Stimulated activated CD4-positive, alpha-beta T cell treated with anti-CD3 and anti-CD28 coated beads, Interleukin-15, amount 100 ng/mL, for 1 hour (primary cell): ENCODE data around the gene SLC2A10.
"Not testable (repeated sequence)": the region's sequence is repeated elsewhere in the genome, so short reads cannot be mapped to it uniquely, and the experiment has no call there.

ENCODE experiments used
- DNase-seq, 2 donors: peaks; one replicate each; pipeline ENCODE4 v3.0.0-alpha.2; 2020; ENCODE audit warnings: low read depth in 1 of 2, low spot score in 1 of 2

SLC2A10 gene

DNA sequence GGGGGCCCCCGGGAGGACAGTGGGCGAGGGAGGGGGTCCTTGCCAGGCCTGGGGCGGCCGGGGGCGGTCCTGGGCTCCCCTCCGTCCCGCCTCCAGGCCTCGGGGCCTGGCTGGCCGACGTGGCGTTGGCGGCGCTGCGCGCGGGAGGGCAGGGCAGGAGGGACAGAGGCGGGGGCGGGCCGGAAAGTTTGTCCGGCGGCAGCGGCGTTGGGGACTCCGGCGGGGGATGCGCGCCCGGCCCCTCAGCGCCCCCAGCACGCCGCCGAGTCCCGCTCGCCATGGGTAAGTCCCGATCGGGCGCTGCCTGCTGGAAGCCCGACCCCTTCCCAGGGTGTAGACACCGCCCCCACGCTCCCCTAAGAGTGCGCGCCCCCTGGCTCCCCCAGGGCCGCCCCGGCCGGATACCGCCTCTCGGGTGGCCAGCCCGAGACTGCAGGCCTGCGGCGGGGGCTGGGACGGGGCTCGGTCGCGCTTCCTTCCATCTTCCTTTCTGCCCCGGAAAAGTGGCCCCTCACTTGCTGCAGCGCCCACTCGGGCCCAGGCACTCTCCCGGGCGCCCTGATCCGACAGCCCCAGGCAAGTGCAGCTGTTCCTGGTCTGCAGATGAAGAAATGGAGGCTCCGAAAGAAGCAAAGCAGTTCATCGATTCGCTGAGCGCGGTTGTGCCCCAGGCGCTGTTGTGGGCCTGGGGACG lies at the start of gene SLC2A10:
Gene SLC2A10, plus strand, starts transcription at position 191 of the 694 bp plus-strand sequence. Its CDS starts 88 bp downstream, at position 279.
- DNase-seq, result no peak

DNA sequence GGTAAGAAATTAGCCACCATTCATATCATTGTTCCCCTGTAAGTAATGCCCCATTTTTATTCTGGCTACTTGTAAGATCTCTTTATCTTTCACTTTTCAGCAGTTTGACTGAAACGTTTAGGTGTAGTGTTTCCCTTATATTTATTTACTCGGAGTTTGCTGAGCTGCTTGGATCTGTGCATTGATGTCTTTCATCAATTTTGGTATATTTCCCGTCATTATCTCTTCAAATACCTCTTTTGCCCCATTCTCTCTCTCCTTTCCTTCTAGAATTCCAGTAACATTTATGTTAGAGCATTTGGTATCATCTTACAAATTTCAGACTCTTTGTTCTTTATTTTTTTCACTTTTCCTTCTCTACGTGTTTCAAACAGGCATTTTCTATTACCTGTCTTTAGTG lies 49.0 kb upstream of the SLC2A10 start:
- DNase-seq, result no peak

DNA sequence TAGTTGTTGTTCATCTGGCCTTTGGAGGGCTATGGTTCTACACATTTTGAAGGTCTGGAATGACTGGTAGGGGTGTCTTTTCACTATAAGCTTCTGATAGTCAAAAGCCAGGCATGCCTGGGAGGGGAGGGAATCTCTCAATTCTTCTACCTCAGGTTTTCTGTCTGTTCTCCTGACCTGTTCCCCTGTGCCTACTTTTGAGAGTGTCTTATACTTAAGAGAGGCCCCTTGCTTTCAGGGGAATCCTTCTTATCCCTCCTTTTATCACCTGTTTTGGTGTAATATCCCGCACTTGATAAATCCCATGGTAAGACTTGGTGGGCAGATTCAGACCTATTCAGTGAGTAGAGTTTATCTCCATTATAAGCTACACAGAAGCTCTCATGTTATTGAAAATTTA lies 47.8 kb upstream of the SLC2A10 start:
- DNase-seq, result no peak

DNA sequence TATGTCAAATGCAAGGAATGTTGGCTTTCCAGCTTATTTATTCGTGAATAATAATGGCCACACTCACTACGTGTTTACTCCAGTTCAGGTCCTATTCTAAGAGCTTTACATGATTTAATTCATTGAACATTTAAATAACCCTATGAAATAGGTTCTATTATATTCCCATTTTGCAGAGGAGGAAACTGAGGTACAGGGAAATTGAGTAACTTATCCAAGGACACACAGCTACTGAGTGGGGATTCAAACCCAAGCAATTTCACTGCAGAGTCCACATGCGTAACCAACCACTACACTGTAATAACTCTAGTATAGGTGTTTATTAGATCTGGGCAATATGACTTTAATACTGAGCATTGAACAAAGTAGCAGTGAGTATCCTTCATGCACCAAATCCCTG lies 45.9 kb upstream of the SLC2A10 start:
- DNase-seq, result no peak

DNA sequence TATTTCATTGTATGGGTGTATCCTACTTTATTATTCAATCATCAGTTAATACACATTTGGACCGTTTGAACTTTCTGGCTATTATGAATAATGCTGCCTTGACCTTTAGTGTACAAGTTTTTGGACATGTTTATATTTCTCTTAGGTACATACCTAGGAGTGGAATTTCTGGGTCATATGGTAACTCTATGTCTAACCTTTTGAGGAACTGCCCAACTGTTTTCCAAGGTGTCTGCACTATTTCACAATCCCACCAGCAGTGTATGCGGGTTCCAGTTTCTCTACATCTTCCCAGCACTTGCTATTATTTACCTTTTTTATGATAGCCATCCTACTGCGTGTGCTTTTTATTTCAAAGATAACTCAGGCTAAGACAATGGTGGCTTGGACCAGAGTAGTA lies 43.8 kb upstream of the SLC2A10 start:
- DNase-seq, result no peak

DNA sequence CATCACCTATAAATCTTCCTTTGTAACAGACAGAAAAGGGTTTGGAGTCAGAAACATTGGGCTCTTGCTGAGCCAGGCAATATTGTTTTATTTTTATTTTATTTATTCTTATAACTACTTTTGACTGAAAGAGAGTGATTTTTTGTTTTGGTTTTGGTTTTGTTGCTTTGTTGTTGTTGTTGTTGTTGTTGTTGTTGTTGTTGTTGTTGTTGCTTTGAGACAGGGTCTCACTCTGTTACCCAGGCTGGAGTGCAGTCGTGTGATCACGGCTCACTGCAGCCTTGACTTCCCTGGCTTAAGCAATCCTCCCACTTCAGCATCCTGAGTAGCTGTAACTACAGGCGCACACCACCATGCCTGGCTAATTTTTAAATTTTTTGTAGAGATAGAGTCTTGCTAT lies 43.1 kb upstream of the SLC2A10 start:
- no peak for DNase-seq

DNA sequence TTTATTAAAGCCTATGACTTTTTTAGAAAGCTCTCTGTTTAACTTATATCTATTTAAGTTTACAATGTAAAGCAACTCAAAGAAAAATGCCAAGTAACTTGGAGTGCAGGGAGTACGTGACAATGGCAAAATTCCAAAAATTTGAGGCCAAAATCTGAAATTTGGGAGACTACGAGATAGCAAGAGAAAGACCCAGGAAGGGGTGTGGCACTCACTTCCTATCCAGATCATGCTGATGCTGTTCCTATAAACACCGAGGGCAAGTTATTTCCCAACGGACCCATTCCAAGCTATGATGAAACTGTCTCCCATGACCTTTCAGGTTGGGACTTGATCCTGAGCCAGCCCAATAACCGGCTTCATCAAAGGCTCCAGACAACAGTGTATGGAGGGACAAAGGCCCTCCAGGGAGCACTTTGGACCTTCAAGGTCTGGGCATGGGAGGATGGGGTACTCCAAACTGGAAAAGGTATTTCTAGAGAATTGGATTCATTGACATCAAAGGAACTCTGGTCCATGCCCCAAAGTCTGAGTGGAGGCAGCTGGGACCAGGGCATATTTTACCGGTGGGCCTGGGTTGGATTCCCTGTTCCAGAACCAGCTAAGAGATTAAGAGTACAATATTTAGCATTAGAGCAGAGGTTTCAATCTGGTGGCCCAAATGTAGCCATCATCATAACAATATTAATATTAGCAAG lies 42.5 kb upstream of the SLC2A10 start:
- DNase-seq, result no peak

DNA sequence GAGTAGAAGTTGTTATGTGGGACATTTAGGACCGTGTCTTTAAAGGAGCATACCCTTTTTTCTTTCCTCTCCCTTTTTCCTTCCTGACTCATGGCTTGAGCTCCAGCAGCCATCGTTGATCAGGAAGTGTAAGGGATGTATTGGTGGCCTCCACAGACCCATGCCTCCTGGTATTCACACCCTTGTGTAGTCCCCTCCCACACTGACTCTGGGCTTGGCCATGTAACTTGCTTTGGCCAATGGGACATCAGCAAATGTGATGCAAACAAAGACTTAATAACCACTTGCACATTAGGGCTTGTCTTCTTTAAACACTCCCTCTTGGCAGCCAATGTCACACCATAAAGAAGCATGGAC lies 39.2 kb upstream of the SLC2A10 start:
- no peak for DNase-seq

DNA sequence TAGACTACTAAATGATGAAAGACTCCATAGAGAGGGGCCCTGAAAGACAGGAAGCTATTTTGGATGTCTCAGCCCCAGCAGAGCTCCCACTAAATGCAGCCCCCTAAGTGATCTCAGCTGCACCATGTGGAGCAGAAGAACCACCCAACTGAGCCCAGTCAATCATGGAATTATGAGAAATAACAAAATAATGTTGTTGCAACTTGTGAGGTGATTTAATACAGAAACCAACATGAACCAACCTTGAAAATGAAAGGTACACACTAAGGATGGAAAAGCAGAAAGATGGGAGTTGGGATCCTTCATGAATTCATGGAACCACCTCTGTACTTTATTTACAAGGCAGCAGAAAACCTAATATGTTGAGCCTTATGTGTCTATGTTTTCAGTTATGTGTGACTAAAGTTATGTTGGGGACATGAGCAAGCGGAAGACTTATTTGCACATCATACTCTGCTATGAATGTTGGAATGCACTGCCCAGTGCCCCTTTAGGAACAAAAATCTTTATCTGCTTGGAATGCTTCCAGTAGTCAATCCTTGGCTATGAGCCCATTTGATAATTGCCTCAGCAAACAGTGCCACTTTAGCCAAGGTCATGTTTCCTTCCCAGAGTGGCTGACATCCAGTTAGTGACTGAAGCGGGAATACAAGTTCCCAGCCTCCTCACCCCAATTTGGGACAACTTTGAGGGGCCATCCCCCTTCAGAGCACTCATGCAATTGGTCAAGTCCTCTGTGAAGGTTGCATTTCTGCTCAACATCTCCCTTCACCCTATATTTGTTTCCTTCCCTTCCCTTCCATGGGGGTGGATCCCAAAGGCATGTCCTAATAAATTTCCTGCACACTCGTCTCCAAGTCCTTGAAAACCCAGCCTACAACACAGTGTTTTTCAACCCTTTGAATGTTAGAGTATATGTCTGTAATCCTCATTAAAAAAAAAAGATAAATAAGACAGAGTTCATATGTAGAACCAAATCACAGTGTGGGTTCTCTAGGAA lies 38.6 kb upstream of the SLC2A10 start:
- no peak for DNase-seq

DNA sequence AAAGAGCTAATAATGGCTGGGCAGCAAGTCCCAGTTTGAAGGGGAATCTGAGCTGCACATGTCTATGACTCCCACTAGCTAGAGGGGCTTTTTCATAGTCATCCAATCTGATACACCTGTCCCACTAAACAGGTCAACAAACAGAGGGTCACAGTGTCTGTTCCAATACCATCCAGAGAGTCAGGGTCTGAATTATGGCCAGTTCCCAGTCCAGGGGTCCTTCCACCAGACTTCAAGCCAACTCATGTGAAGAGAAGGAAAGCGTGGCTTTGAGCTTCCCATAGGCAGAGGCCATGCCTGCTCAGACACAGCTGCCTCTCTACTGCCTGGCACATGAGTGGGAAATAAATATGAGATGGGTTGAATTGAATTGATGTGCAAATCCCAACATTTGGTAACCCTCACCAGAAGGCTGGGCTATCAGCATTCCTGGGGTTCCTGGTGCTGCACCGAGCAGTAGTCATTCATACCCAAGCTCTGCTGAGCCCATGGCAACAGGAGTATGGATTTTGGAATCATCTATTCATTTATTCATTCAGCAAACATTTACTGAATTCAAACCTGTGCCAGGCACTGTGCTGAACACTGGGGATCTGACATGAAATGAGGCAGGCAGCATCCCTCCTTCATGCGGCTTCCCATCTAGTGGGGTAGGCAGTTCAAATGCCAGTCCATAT lies 37.4 kb upstream of the SLC2A10 start:
- no peak for DNase-seq

DNA sequence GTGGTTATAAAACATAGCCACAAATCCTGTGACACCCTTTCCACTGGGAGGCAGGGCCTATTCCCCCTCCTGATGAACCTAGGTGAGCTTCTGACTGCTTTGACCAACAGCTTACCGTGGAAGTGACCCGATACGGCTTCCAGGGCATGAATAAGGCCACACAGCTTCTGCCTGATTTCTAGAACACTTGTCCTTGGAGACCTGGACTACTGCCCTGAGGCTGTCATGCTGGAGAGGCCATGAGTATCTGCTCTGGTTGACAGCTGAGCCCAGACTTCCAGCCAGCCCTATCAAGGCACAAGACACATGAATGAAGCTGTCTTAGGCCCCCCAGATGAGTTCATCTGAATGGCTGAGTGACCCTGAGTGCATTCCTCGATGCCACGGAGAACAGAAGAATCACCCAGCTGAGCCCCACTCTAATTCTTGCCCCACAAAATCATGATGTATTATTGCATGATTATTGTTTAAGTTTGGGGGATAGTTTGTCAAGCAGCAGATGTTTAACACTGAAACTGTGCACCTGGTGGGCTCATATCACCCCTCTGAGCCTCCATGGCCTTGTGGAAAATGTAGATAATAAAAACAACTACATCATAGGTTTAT lies 36.8 kb upstream of the SLC2A10 start:
- DNase-seq, result no peak

DNA sequence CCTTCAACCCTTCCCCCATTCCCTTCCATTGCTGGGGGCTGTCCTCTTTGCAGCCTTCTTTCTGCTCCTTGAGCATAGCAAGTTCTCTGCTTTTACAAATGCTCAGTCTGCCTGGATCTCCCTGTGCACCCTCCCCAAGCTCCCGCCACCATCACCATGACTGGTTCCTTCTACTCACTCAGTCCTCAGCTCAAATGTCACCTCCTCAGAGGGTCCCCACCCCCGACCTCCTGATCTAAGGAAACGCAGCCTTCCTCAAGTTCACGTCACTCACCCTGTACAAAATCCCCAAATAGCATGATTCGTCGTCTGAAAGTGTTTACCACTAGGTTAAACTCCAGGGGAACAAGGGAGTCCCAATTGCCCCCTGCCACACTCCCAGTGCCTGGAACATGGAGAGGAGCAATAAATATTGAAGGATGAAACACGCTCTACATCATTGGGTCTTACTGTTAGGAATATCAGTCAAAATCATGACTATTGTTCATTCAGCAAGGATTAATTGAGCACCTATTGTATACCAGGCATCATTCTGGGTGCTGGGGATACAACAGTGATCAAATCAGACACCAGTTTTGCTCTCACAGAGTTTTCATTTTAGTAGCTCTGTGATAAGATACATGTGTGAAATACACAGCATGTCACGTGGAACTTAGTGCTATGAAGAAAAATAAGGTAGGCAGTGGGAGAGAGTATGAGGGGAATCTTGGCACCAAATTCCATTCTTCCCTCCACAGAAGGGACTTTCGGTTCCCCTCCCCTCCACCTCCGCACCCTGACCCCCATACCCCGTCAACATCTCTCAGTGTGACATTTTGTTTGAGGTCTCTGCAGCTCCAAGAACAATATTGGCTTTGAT lies 35.8 kb upstream of the SLC2A10 start:
- no peak for DNase-seq

DNA sequence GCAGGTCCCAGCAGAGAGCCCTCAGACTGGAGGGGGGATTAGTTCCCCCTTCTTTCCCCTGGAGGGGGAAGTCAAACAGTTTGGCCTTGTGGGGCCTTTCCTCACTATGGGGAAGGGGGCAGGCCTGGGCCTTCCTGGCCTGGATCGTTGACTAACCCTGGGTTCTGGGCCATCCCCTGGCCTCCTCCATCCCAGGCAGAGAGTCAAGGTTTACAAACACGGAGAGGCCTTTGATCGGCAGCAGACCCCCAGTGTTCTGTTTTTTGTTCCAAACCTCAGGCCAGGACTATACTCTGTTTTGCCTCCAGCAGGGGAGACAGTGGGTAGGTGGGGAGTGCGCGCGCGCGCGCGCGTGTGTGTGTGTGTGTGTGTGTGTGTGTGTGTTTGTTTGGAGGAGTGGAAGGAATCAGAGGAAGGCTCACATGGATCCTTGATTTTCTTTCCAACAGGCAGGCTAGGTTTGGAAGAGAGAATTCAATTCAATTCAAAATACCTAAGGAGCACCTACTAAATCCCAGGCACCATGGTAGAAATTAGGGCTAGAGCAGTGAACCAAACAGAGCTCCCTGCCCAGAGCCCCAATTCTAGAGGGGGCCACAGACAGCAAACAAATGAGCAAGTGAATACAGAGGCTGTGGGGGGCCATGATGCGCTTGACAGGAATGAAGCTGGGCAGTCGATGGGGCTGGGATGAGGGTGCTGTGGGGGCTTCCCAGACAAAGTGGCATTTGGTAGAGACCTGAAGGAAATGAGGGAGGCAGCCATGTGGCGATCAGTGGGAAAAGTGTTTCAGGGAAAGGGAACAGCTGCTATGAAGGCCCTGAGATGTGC lies 35.0 kb upstream of the SLC2A10 start:
- no peak for DNase-seq

DNA sequence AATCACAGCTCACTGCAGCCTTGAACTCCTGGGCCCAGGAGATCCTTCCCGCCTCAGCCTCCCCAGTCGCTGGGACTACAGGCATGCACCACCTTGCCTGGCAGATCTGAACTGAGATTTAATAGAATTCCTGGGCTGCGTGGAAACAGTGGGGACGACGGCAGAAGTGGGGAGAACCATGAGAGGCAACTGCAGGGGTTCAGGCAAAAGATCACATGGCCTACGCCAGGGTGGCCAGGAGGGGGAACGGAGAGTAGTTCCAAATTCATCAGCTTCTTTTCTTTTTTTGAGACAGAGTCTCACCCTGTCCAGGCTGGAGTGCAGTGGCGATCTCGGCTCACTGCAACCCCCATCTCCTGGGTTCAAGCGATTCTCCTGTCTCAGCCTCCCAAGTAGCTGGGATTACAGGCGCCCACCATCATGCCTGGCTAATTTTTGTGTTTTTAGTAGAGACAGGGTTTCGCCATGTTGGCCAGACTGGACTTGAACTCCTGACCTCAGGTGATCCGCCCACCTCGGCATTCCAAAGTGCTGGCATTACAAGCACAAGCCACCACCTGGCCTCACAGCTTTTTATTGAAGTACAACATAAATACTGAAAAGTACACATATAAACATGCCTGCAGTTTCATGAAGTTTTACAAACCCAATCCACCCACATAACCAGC lies 32.7 kb upstream of the SLC2A10 start:
- DNase-seq, result not testable (repeated sequence)

DNA sequence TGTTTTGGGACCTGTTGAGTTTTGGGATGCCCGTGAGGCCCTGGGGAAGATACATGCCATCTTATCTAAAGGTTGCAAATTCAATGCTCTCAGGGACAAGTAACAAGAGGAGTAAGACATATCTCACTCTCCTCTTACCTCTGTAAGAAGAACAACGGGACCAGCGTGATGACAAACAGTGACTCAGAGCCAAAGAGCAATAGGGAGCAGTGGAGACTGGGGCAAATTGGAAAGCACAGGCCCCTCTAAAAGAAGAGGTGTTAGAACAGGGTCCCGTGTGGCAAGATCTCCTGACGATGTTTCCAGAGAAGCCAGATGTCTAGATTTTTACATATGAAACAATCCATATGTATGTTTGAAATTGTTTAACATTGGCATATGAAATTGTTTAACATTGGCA lies 31.8 kb upstream of the SLC2A10 start:
- no peak for DNase-seq

DNA sequence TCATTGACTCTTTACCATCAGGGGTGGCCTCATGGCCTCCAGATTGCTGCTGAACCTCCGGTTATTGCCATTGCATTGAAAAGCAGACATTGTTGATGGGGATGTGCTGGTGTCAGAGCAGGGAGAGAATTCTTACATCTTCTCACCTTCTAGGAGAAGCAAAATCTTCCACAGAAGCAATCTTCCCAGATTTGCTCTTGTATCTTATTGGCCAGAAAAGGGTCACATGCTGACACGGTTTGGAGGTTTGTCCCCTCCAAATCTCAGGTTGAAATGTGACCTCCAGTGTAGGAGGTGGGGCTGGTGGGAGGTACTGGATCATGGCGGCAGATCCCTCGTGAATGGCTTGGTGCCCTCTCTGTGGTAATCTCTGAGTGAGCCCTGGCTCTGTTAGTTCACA lies 30.9 kb upstream of the SLC2A10 start:
- DNase-seq, result no peak

DNA sequence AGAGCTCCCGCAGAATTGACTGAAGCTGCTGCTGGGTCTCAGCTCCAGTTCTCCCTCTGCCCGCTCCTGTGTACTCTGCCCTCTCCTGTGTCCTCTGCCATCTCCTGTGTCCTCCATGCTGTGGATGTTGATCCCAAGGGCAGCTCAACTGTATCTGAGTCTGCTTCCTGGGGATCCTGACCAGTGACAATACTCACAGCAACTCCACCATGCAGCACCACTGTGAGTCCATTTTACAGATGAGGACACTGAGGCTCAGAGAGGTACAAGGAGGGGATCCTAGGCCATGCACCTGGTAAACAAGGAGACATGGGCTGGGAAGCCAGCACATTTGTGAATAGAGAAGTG lies 28.8 kb upstream of the SLC2A10 start:
- DNase-seq, result no peak

DNA sequence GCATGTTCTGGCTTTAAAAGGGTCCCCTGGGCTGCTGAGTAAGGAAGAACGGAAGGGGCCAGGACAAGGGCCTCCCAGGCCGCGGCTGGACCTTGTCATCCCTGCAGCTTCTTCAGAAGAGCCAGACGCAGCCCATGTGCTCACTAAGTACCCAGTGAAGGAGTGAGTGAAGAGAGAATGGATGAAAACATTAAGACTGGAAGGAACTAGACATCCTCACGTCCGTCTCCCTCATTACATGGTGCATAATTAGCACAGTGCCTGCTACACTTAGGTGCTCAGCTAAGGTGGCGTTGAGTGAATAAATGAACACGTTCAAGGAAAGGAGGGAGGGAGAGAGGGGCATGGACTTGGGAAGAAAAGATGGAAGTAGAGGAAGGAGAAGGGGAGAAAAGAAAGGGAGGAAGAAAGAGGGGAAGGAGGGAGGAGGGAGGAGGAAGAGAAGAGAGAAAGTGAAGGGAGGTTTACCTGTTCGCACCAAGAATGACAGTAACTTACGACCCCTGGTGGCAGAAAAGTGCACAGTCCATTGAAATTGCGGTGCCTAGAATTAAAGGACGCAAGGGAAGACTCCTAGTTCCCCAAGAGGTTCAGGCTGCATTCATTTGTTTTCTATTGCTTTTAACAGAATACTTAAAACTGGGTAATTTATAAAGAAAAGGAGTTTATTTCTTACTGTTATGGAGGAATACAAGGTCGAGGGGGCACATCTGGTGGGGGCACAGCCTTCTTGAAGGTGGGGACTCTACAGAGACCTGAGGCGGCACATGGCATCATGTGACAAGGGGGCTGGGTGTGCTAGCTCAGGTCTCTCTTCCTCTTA lies 28.2 kb upstream of the SLC2A10 start:
- peak; percentile 22 to 39 for DNase-seq
